ENCODE results near the gene CCDC33.

Gene CCDC33

DNA sequence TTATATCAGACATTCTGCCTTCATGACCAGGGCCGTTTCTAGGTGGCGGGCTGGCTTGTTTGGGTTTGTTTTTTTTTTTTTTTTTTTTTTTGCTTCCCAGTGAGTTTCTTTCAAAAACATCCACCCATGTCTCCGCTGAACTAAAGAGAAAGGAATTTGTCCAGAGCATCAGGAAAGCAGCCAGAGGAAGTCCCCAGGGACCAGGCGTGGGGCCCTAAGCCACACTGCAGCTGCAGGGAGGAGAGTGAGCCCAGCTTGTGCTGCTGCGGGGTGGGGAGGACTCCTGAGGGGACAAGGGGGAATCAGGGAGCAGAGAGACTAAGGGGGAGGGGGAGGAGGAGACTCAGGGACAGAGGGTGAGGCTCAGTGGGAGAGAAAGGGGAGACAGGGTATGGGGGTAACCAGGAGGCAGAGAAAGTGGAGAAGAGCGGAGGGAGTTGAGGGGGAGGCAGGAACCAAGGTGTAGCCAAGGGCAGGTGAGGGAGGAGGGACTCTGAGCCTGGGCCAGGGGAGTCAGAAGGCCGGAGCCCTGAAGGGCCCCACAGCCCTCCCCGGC lies 81.8 kb downstream of the CCDC33 start:
- DNase-seq, result peak; percentile 89

DNA sequence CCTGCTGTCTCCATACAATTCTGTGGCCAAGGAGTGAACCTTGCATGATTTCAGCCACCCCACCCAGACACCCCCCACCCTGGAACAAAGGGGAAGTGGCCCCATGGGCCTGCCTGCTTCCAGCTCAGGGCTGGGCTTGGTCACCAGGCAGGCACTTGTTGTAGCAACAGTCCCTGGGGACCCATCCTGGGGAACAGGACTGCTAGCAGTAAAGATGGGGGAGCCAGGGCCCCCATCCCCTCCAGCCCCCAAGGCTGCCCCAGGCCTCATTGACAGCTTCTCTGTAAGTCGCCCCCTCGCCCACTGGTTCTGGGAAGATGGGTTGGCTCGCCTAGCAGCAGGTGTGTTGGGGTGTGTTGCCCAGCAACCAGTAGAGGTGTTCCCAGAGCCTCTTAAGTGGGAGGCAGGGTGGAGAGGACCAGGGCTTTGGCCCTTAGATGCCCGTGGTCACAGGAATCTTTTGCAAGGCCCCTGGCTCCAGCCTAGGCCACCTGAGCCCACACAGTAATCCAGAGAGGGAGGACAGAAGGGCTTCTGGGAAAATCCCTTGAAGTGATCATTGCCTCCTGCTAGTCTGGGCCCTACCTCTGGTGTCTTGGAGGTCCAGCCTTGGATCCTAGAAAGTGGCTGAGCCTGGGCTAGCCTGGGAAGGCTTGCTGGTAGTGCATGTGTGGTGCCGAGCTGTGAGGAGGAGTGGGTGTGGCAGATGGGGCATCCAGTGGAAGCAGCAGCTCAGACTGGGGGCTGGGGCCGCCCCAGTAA lies 82.4 kb downstream of the CCDC33 start:
- DNase-seq, result peak; percentile 18

DNA sequence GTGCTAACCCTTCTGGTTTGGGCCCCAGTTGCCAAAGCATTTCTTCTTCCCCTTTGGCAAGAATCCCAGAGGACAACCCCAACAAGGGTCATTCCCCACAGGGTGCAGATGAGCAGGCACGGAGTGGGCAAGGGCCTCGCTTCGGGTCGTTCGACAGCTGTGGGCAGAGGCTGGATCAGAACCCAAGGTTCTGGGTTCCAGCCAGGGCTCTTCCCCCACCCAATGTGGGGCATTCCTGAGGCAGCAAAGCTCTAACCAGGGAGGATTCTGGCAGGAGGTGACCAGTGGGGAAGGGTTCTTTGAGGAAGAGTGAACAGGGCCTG lies 83.0 kb downstream of the CCDC33 start:
- no peak for DNase-seq

DNA sequence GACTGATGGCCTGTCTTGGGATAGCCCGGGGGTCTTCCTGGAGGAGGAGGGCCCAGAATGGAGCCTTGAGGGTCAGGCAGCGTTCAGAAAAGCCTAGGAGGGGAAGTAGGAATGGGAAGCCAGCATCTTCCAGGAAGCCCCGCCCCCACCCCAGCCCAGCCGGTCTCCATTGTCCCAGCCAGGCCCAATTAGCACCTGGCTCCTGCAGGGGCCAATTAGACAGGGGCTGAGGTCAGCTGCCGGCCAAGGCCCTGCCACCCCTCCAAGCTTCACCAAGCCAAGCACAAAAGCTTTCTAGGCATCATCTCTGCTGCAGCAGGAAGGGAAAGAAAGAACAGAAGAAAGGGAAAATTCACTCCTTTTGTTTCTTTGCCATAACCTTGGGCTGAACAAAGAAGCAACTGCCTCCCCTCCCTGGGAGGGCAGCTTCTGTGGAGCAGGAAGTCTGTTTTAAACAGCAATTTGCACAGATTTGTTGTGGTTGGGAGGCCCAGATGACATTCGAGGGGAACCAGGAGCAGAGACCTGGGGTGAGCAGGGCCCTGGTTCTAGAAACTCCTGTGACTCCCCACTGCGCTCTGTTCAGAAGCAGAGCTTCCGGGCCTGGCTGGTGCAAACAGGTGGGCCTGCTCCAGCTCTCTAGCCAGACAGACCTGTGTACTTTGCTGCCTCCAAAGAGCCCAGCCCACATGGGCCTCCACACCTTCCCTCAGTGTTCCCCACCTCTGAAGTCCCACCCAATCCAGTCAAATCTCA lies 83.6 kb downstream of the CCDC33 start:
- DNase-seq, result no peak

DNA sequence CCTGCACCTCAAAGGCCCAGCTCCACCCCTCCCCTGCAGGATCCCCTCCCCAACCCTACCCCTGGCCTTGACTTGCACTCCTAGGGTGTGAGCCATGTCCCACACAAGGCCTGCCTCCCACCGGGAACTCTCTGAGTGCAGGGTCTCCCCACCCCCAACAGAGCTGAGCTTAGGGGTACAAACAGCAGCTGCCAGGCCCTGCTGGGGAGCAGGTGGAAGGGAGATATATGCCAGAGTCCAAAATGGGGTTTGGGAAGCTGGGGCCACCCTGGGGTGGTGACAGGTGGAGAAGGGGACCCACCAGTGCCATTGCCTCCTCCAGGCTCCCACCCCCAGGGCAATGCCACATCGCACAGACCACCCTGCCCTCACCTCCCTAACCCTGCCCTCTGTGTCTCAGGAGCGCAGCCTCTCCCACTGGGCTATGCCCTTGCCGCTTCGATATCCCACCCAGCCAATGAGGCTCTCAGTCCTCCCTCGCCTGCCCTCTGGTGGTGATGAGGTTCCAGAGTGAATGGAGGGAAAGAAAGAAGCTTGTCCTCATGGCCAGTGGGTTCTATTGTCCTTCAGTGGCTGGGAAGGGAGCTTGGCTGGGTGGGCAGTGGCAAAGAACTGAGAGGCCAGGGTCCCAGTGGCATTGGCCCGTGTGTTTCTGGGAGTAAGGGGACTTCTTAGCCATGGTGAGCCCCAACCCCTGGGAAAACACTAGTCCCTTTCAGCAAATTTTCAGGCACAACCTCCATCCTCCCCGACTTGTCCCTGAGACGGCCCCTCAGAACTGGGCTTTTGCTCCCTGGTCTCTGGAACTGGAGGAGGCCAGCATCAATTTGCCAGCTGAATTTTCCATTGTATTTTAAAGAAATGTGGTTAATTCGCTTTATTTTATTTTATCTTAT lies 84.5 kb downstream of the CCDC33 start:
- peak; percentile 49 for DNase-seq

DNA sequence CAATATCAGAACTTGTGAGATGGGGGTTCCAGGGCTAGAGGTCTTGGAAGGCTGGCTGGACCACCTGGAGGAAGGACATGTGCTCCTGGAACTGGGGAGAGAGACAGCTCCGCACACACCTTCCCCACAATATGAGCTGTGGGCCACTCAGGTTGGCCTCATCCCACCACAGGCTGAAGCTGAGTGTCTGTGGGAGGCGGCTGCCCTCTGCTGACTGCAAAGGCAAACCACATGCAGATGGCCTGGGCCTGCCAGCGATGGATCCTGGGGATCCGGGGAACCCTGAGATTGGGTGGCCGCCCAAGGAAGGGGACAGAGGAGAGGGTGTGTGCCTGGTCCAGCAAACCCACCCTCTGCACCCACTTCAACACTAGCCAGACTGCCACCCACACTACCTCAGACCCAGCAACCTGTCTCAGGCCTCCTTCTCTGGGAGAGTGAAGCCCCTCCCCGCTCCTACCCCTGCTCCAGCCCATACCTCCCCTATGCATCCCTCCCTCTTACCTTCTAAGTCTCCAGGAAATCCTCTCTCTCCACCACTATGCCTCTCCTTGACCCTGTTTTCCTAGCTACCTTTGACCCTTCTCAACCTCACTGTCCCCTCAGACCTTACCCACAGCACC lies 86.5 kb downstream of the CCDC33 start:
- DNase-seq, result peak; percentile 62

DNA sequence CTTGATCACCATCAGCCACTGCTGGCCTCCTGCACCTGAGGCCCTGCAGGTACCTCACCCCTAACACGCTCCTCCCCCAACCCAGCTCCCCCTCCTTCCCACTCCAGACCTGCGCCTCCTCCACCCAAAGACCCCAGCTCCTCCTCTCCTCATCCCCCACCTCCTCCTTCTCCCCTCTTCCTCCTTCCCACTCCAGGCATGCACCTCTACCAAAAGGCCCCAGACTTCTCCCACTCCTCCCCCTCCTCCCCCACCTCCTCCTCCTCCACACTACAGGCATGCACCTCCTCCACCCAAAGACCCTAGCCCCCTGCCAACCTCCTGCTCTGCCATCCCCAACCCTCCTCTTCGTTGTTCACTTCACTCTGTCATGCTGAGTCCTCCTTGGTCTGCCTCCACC lies 88.6 kb downstream of the CCDC33 start:
- DNase-seq, result no peak

DNA sequence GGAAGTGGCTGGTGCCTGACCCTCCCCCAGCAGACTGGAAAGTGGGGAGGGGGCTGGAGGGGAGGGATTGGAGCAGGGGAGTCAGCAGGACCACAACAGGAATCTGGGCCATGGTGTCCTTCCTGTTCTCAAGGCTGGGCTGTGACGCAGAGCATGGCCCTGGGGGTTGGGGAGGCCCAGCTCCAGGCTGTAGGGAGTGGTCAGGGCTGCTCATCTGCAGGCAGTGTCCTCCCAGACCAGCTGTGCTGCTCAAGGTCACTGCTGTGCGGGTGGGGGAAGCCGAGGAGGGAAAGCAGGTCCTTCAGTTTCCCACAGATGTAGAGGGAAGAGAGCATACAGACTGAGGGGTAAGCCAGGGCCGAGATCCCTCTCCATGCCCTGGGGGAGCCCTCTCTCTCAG lies 90.6 kb downstream of the CCDC33 start:
- DNase-seq, result no peak

DNA sequence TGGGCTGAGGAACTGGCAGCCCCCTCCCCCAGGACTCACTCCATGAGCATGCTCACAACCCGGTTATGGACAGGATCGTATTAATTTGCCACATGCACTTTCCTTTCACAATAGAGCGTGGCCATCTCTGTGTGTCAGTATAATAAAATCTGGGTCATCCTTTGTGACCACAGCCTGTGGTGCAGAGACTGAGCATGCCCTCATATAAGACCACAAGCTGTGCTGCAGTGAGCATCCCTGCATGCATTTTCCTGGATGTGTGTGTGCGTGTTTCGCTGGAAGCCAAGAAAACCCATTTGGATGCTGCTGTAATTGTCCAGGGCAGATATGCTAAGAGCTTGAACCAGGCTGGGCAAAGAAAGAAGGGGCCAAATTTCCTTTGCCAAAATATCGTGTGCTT lies 91.6 kb downstream of the CCDC33 start:
- DNase-seq, result no peak

DNA sequence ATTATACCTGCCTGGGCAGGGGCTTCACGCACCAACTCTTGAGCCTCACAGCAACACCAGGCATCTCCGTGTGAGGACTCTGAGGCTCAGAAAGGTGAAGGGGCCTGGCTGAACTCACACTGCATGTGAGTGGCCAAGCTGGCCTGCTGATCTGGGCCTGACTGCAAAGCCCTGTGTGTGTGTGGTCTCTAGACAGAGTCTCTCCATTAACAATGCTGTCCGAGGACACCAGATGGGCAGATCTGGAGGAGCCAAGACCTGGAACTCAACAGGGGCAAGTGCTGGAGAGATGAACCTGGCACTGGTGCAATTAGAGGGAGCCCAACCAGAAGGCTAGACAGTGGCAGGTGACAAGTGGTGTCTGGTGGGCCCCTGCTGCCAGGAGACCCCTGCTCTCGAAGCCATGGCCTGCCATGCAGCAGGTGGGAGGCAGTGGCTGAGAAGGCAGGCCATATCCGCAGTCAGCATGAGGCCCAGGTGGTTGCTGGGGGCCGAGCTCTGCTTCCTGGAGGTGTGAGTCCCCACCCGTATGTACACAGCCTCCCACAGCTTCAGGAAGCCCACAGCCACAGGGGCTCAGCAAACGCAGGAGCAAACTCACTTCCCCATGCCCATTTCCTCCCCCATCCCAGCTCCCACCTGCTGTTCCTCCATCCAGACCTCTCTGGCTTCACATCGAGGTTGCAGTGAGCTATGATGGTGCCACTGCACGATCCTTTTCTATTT lies 92.4 kb downstream of the CCDC33 start:
- DNase-seq, result no peak

DNA sequence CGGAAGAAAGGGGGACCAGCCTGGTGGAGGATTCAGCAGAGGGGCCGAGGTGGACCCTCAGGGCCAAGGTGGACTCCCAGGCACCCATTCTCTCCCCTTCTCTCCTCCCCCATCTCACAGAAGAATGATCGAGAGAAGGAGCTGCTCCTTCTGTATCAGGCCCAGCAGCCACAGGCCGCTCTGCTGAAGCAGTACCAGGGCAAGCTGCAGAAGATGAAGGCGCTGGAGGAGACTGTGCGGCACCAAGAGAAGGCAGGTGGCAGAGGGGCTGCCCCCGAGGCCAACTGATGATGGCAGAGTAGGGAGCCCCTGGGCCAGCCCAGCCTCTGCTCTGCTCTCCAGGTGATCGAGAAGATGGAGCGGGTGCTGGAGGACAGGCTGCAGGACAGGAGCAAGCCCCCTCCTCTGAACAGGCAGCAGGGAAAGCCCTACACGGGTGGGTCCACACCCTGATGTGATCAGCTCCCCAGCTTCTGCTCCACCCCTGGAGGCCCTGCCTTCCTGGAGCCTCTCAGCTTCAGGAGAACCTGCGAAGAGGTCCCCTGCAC lies 94.8 kb downstream of the CCDC33 start:
- no peak for DNase-seq

DNA sequence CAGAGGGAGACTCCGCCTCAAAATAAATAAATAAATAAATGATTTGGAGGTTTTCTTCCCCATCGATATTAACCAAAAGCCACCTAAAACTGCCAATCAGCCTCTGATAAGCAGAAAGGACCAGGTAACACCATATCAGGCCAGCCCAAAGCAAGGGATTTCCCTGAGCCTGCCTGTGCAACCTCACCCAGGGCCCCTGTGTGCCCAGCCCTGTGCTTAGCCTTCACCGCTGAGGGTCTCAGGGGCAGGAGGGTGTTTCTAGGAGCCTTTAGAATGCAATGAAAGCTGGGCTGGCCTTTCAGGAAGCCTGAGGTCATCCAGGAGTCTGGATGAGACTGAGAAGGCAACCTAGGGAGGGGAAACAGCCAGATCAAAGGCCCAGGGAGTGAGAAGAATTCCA lies 95.9 kb downstream of the CCDC33 start:
- DNase-seq, result no peak

DNA sequence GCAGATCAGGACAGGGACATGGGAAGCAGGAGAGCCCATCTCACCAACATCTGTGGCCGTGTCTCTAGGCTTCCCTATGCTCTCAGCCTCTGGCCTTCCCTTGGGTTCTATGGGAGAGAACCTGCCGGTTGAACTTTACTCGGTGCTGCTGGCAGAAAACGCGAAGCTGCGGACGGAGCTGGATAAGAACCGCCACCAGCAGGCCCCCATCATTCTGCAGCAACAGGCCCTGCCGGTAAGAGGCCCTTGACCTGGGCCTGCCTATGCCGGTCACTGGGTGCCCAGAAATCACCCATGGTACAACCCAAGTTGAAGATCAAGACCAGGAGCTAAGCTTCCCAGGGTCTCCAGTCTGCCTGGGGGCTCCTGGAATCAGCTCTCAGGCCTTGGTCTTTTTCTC lies 96.5 kb downstream of the CCDC33 start:
- no peak for DNase-seq

DNA sequence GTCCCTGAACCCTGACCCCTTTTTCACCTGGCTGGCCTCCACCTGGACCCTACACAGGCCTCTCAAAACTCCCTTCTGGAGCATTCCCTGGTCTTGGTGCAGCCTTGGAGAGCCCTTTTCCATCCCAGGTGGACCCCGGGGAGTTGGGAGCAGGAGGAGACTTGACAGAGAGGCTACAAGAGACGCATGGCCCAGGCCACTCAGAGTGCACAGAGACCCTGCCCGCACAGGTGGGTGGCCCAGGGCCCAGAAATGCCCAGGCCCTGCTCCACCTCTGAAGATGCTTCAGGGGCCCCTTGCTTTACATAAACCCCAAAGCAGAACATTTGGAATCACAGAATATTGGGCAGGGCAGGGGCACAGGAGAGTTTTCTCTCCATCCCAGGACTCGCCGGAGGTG lies 97.0 kb downstream of the CCDC33 start:
- DNase-seq, result no peak

DNA sequence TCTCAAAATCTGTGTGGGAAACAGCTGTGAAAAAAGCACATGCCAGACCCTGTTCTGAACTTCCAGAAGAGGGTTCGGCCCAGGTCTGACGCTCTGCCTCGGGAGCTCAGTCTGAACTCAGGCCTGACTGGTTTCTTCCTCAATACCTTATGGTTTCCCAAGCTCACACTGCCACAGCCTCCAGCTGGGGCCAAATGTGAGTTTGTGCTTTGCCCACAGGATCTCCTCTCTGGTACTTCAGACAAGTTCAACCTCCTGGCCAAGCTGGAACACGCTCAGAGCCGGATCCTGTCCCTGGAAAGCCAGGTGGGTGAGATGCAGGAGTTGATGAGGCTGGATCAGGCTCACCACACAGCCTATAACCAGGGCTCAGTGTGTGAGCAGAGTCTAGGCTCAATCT lies 97.5 kb downstream of the CCDC33 start:
- DNase-seq, result no peak

DNA sequence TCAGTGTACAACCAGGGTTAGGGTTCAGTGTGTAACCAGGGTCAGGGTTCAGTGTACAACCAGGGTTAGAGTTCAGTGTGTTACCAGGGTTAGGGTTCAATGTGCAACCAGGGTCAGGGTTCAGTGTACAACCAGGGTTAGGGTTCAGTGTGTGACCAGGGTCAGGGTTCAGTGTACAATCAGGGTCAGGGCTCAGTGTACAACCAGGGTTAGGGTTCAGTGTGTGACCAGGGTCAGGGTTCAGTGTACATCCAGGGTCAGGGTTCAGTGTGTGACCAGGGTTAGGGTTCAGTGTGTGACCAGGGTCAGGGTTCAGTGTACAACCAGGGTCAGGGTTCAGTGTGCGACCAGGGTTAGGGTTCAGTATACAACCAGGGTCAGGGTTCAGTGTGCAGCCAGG lies 98.0 kb downstream of the CCDC33 start:
- no peak for DNase-seq

DNA sequence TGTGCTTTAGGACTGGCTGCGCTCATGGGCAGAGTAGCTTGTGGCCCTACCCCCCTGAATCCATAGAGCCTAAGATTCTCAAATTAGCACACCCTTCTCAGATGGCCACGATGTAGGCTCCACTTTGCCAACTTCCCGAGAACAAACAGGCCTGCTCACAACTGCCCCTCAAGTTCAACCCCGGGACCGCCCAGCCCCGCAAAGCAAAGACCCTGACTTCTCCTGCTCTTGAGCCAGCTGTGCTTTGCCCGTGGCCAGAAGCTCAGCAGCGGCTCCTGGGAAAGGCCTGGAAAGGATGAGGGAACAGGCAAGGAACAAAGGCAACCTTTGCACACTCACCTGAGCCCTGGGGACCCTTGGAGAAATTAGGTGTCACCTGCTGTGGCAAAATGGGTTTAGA lies 99.3 kb downstream of the CCDC33 start:
- no peak for DNase-seq

DNA sequence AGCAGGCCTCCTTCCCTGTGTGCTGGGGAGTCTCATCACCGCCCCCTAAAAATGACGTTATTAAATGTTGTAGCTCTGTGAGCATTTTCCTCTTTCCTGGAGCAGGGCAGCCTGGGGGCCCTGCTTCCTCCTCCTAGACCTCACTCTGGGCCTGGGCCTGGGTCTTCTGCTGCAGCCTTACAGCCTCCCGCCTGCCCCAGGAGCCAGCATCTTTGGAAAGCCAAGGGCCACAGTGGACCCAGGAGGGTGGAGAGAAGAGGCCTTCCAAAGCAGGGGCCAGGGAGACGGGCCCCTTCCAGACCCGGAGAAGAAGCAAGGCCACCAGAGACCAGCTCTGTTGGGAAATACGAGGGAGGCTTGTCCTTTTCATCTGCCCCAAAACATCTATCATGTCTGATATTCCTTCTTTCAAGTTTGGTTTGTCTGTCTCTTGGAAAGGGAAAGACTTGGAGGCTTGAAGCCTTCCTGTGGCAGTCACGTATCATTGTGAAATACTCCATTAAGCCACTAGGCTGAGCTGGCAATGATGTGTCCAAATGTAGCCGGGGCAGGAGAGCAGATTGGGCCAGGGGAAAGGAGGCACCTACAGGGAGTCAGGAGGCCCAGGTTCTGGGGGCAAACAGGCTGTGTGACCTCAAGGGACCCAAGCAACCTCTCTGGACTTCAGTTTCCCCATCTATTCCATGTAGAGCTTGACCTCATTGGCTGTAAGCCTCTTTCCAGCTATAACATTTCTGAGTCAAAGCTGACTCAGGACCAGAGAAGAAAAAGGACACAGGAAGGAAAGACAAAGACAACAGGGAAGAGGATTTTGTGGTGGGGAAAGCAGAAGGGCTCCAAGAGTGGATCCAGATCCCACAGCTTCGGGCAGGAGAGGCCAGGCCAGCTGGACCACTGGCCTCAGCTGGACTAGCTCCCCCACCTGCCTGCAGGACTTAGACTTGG lies 100.2 kb downstream of the CCDC33 start:
- no peak for DNase-seq

DNA sequence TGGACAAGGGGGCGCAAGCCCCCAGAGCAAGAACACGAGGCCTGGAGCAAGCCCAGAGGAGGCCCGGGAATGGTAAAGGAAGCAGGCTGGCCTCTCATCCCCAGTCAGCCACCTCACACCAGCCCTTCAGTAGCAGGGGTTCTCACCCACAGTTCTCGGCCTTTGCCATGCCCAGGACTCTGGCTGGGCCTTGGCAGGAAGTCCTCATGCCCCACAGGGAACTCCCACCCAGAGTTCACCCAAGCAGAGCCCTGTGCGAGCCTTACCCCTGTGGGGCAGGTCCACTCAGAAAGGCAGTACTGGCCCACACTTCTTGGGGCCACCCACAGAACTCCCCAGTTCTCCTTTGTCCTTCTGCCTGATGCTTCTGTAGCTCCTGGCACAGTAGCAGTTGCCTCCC lies 101.0 kb downstream of the CCDC33 start:
- no peak for DNase-seq

DNA sequence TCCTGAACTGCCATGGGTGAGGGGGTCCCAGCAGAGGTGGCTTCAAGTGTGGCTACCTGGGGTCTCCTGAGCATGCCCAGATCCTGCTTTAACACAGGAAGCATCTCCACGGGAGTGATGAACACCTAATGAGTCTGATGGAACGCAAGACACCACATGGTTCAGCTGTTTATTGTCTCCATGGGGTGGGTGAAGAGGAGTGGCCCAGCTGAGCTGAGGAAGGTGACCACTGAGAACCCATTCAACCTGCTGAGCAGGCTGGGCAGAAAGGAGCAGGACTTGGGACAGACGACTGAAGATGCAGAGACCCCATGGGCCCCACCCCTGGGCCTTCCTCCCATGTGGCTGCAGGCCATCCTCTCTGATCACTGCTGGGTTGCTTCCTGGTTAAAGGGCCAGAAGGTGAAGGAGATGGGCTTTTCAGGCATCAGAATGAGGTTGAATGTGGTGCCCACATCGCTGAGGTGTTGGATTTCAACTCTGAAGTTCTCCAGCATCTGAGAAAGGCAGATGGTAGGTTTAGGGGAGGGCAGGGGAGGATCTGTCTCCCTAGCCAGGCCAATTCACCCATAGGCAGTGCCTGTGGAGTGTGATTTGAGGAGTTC lies 101.6 kb downstream of the CCDC33 start:
- DNase-seq, result no peak
